ENCODE results near the gene GXYLT1.

GXYLT1 gene

GRCh38 chr12:42174978-42175377, 30.3 kb upstream of the GXYLT1 start:
- Histone ChIP-seq H3K9me3 (ENCODE audit: control insufficient read depth, low read length) (no peaks in the 10 kb centered on the region), H3K4me2 (ENCODE audit: low read length) (no peak overlapping the region), H3K36me3 (ENCODE audit: control insufficient read depth, insufficient read depth, low read length) (no peaks in the 10 kb centered on the region)

GRCh38 chr12:42173961-42174521, 29.4 kb upstream of the GXYLT1 start:
- Histone ChIP-seq H3K4me1 (no peaks in the 10 kb centered on the region), H3K9me3 (ENCODE audit: control insufficient read depth, low read length) (no peaks in the 10 kb centered on the region), H3K9ac (no peak overlapping the region), H3K27me3 (ENCODE audit: control insufficient read depth, insufficient read depth, low read length) (no peaks in the 10 kb centered on the region), H3K4me3 (ENCODE audit: low read depth, low read length) (no peak overlapping the region), H3K36me3 (ENCODE audit: control insufficient read depth, insufficient read depth, low read length) (no peaks in the 10 kb centered on the region), H3K4me2 (ENCODE audit: low read length) (no peak overlapping the region), H3K79me2 (peaks cover 25% of the 10 kb centered on the region), H3K27ac (no peak overlapping the region), H2AFZ (no peak overlapping the region)
- no peak for TF ChIP-seq CTCF (IDR thresholded peaks at IDR 0.05)

More at GRCh38 chr12:42174978-42175377, 30.3 kb upstream of the GXYLT1 start:
- H3K79me2 ChIP-seq, result peaks cover 30% of the 10 kb centered on the region
- H2AFZ ChIP-seq, result no peak overlapping the region
- no peak overlapping the region for H3K4me3 ChIP-seq (ENCODE audit: low read depth, low read length)
- no peak overlapping the region for H3K27ac ChIP-seq
- no peak for TF ChIP-seq CTCF (IDR thresholded peaks at IDR 0.05)
- no peak overlapping the region for H3K9ac ChIP-seq
- H3K27me3 ChIP-seq (ENCODE audit: control insufficient read depth, insufficient read depth, low read length), result no peaks in the 10 kb centered on the region
- H3K4me1 ChIP-seq, result no peaks in the 10 kb centered on the region

- no peaks in the 10 kb centered on the region for H3K9me3 ChIP-seq (ENCODE audit: control insufficient read depth, low read length)
- no peaks in the 10 kb centered on the region for H3K27me3 ChIP-seq (ENCODE audit: control insufficient read depth, insufficient read depth, low read length)
- no peak overlapping the region for H3K4me3 ChIP-seq (ENCODE audit: low read depth, low read length)
- no peak overlapping the region for H2AFZ ChIP-seq
- no peak overlapping the region for H3K27ac ChIP-seq
- no peak overlapping the region for H3K4me2 ChIP-seq (ENCODE audit: low read length)
- TF ChIP-seq CTCF (IDR thresholded peaks at IDR 0.05), result no peak
- no peaks in the 10 kb centered on the region for H3K36me3 ChIP-seq (ENCODE audit: control insufficient read depth, insufficient read depth, low read length)
- peaks cover 20% of the 10 kb centered on the region for H3K79me2 ChIP-seq
- H3K9ac ChIP-seq, result no peak overlapping the region
- no peaks in the 10 kb centered on the region for H3K4me1 ChIP-seq
Measured at GRCh38 chr12:42172441-42173210, 28.0 kb upstream of the GXYLT1 start.

GRCh38 chr12:42167711-42168110, 23.0 kb upstream of the GXYLT1 start:
- no peaks in the 10 kb centered on the region for H3K9me3 ChIP-seq (ENCODE audit: control insufficient read depth, low read length)
- H3K27me3 ChIP-seq (ENCODE audit: control insufficient read depth, insufficient read depth, low read length), result no peaks in the 10 kb centered on the region
- no peaks in the 10 kb centered on the region for H3K36me3 ChIP-seq (ENCODE audit: control insufficient read depth, insufficient read depth, low read length)
- no peak overlapping the region for H2AFZ ChIP-seq
- no peak for TF ChIP-seq CTCF (IDR thresholded peaks at IDR 0.05)
- H3K4me2 ChIP-seq (ENCODE audit: low read length), result no peak overlapping the region
- no peaks in the 10 kb centered on the region for H3K79me2 ChIP-seq
- no peaks in the 10 kb centered on the region for H3K4me1 ChIP-seq
- no peak overlapping the region for H3K9ac ChIP-seq
- no peak overlapping the region for H3K27ac ChIP-seq
- H3K4me3 ChIP-seq (ENCODE audit: low read depth, low read length), result no peak overlapping the region

GRCh38 chr12:42166501-42166900, 21.8 kb upstream of the GXYLT1 start:
- Histone ChIP-seq H3K79me2 (no peaks in the 10 kb centered on the region), H3K9me3 (ENCODE audit: control insufficient read depth, low read length) (no peaks in the 10 kb centered on the region), H3K9ac (no peak overlapping the region), H3K27ac (no peak overlapping the region), H3K36me3 (ENCODE audit: control insufficient read depth, insufficient read depth, low read length) (no peaks in the 10 kb centered on the region), H3K4me1 (no peaks in the 10 kb centered on the region), H2AFZ (no peak overlapping the region), H3K4me3 (ENCODE audit: low read depth, low read length) (no peak overlapping the region), H3K4me2 (ENCODE audit: low read length) (no peak overlapping the region), H3K27me3 (ENCODE audit: control insufficient read depth, insufficient read depth, low read length) (no peaks in the 10 kb centered on the region)
- no peak for TF ChIP-seq CTCF (IDR thresholded peaks at IDR 0.05)
